A375 (cell line): Measurements from ENCODE around the gene CXCR1. TPM values are rescaled to one million over a fixed set of nuclear protein-coding genes. Genes with fewer than 3 reads are reported as not detected.

Experiments used
- total RNA-seq: library from RNA; depleted of rRNA; stranded (reverse); fragments of >200 nt; shearing (Covaris generic); gene quantifications from 2 replicates; pipeline ENCODE4 v1.2.3, GENCODE V29; 2014; rRNA removed

The CXCR1 gene
- not detected in 2 replicates for total RNA-seq

DNA sequence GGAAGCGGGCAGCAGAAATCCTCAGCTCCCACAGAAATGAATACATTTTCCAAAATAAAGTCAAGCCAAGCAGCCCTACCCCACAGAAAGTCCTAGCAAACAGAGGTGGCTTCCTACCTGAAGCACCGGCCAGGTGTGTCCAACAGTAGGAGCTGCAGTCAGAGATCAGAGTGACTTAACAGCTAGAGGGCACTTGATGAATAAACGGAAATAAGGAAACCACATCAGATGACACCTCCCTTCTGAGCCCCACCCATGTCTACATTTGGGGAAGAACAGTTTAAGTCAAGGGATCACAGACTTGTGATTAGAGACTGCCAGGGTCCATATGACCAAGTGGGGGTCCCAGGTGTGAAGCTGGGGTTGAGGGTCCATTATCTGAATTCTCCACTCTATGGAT, at the start of gene CXCR1:
CXCR1 (minus strand) TSS at position 172 of the 400 bp plus-strand sequence. CDS start 1,751 bp downstream, outside the sequence.

GRCh38 chr2:218125626-218126080, 41.1 kb downstream of the CXCR1 start, which contains the start of gene CXCR2:
TSS of gene CXCR2 (plus strand) at chr2:218126028. CDS start at chr2:218134802, 8,774 bp downstream.

Other genes with a start within 250 kb of the CXCR1 start
- gene TNS1, start 164.0 kb downstream of the CXCR1 start, total RNA-seq: 0.50 and 1.7 TPM in 2 replicates
- gene RUFY4, start 97.7 kb downstream of the CXCR1 start, total RNA-seq: not detected in 2 replicates
- not detected in 2 replicates for gene CXCR2, start 40.9 kb downstream of the CXCR1 start, total RNA-seq
- gene ARPC2, start 50.2 kb upstream of the CXCR1 start, total RNA-seq: 161 and 180 TPM in 2 replicates
- 0.21 TPM in 1 of 2 replicates, not detected in the other for gene GPBAR1, start 94.1 kb upstream of the CXCR1 start, total RNA-seq
- gene AAMP, start 103.2 kb upstream of the CXCR1 start, total RNA-seq: 225 and 233 TPM in 2 replicates
- gene PNKD, start 103.6 kb upstream of the CXCR1 start, total RNA-seq: 43.8 and 52.9 TPM in 2 replicates
- 30.9 and 33.7 TPM in 2 replicates for gene TMBIM1, start 125.5 kb upstream of the CXCR1 start, total RNA-seq
- gene CATIP, start 189.9 kb upstream of the CXCR1 start, total RNA-seq: not detected in 2 replicates
- gene SLC11A1, start 215.3 kb upstream of the CXCR1 start, total RNA-seq: 0.16 and 1.7 TPM in 2 replicates
- 36.6 and 41.0 TPM in 2 replicates for gene CTDSP1, start 232.9 kb upstream of the CXCR1 start, total RNA-seq